Body of pancreas (tissue), 4 donors: ENCODE data around the gene DBN1. TPM values are rescaled to one million over a fixed set of nuclear protein-coding genes. Genes with fewer than 3 reads are reported as not detected.

Source experiments
- ATAC-seq: fragments of 150-250 bp; one replicate; pipeline ENCODE4 v1.9.1; 2016
- DNase-seq, 4 donors: peaks; one replicate each; pipeline ENCODE4 v3.0.0-alpha.2; 2019
- H3K27ac ChIP-seq, 4 donors: fragments of 200-600 bp; sonication (generic); 1 replicate in 3 of 4; 2 replicates in 1 of 4; pipeline versions ENCODE4 v1.5.1 to v1.6.1; 2016 to 2019; ENCODE audit warnings: mild to moderate bottlenecking in 1 of 4, mixed read lengths in 1 of 4, moderate library complexity in 1 of 4
- H3K27me3 ChIP-seq, 2 donors: fragments of 200-600 bp; sonication (generic); one replicate each; pipeline ENCODE4 v1.6.0; 2016; ENCODE audit warnings: mild to moderate bottlenecking in 1 of 2
- H3K36me3 ChIP-seq, 2 donors: fragments of 200-600 bp; sonication (generic); replicated peaks in 1 of 2; 2 replicates each; pipeline ENCODE4 v1.5.1; 2016; ENCODE audit warnings: low read depth in 2 of 2; ENCODE audit not compliant: insufficient read depth in 1 of 2
- H3K4me1 ChIP-seq: fragments of 200-600 bp; sonication (generic); one replicate; pipeline ENCODE4 v1.6.0; 2016
- H3K4me3 ChIP-seq, 2 donors: fragments of 200-600 bp; sonication (generic); 1 replicate in 1 of 2; 2 replicates in 1 of 2; pipeline ENCODE4 v1.5.1; 2016 to 2019
- H3K9me3 ChIP-seq, 3 donors: fragments of 200-600 bp; sonication (generic); 1 replicate in 2 of 3; 2 replicates in 1 of 3; pipeline ENCODE4 v1.5.1; 2016
- POLR2A ChIP-seq, 3 donors: fragments of 450-650 bp; IDR thresholded peaks; one replicate each; pipeline ENCODE4 v1.6.1; 2016; ENCODE audit warnings: antibody characterized with exemption in 3 of 3, mild to moderate bottlenecking in 2 of 3
- WGBS, 2 donors: methylation state at CpG; one replicate each; pipeline ENCODE4 v1.1.5; 2017; 5-methylcytosine and 5-hydroxymethylcytosine counted together
- intact Hi-C: fragments of 100-400 bp; cut with DNase I; formaldehyde crosslinking; loops from one replicate; pipeline ENCODE4 v1.15.1; 2023
- total RNA-seq, 2 donors: library from RNA; depleted of rRNA; stranded (reverse); fragments of >200 nt; gene quantifications; one replicate each; pipeline ENCODE4 v1.1.0, GENCODE V29; 2016
- TF ChIP-seq, protein P1 (sequence below), 7 experiments: fragments of 450-650 bp in 4 of 7; fragments of 200-600 bp in 3 of 7; sonication (generic) in 3 of 7; IDR thresholded peaks; one replicate each; pipeline ENCODE4 v1.5.1; 2016 to 2019; ENCODE audit warnings: antibody characterized with exemption in 7 of 7

Gene DBN1
- total RNA-seq, 2 donors from 2014 or later: 28.0 to 29.0 TPM

DNA sequence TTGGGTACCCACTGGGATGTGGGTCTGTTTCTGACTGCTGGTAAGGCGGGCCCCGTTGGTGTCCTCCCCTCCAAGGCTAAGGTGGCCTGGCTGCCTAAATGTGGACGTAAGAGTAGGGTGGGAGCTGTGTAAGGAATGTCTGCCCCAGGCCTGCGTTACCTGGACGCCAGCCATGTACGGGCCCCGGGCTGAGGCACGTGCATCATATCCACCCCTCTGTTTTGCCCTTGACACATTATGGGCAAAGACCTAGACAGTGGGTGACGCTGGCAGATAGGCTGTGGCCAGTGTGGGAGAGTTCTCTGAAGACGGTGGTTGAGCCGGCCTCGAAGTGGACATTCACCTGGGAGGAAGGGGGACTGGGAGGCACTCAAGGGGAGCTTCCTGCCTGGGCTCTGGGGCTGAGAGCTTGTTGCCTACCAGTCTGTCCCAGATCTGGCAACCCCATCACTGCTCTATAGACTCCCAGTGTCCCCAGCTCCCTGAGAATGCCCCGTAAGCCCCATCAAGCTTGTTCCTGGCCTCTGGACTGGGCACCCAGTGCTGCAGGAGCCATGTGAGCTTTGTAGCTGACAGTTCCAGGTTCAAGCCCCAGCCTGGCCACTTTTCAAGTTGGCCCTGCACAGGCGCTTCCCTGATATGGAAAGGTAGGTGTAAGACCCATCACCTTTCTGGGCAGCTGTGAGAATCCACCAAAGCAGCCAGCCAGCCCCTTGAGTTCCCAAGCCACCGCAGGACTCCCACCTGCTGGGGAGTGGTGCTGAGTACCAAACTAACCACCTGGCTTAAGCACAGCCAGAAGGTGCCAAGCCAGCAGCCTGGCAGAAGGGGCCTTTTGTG, 30.1 kb downstream of the DBN1 start:
- Histone ChIP-seq H3K27ac (no peak overlapping the region), H3K4me1 (peaks cover 24% of the 10 kb centered on the region), H3K9me3 (no peaks in the 10 kb centered on the region), H3K36me3 (no peaks in the 10 kb centered on the region), H3K27me3 (no peaks in the 10 kb centered on the region), H3K4me3 (no peak overlapping the region)
- intact Hi-C loops: no loop called here
- TF ChIP-seq, protein P1, sequence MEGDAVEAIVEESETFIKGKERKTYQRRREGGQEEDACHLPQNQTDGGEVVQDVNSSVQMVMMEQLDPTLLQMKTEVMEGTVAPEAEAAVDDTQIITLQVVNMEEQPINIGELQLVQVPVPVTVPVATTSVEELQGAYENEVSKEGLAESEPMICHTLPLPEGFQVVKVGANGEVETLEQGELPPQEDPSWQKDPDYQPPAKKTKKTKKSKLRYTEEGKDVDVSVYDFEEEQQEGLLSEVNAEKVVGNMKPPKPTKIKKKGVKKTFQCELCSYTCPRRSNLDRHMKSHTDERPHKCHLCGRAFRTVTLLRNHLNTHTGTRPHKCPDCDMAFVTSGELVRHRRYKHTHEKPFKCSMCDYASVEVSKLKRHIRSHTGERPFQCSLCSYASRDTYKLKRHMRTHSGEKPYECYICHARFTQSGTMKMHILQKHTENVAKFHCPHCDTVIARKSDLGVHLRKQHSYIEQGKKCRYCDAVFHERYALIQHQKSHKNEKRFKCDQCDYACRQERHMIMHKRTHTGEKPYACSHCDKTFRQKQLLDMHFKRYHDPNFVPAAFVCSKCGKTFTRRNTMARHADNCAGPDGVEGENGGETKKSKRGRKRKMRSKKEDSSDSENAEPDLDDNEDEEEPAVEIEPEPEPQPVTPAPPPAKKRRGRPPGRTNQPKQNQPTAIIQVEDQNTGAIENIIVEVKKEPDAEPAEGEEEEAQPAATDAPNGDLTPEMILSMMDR (IDR thresholded peaks at IDR 0.05): no peak
- no peak for TF ChIP-seq POLR2A (IDR thresholded peaks at IDR 0.05)
- ATAC-seq (no peak), DNase-seq (peak in 1 of 4 donors; percentile 8)
- WGBS, 2 donors: 47 to 68% methylated on average over 13 to 15 of the region's 15 CpGs

DNA sequence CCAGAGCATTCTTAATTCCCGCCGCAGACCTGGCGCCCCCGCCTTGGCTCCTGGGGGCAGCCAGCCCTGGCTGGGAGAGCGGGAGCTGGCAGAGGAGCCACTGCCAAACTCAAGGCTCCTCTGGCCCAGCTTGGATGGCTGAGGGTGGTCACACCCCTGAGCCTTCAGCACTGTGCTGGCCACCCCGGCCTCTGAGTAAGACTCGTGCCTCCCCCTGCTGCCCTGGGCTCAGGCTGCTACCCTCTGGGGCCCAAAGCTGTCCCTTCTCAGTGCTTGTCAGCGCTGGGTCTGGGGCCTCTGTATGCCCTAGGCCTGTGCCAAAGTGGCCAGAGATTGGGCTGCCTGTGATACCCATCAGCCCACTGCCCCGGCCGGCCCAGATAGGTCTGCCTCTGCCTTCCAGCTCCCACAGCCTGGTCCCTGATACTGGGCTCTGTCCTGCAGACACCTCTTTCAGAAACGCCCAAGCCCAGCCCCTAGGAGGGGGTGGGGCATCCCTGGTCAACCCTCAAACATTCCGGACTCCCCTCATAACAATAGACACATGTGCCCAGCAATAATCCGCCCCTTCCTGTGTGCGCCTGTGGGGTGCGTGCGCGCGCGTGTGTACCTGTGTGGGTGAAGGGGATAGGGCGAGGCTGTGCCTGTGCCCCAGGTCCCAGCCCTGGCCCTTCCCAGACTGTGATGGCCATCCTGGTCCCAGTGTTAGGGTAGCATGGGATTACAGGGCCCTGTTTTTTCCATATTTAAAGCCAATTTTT, 31.2 kb downstream of the DBN1 start:
- TF ChIP-seq, protein P1 (IDR thresholded peaks at IDR 0.05): no peak
- TF ChIP-seq POLR2A (IDR thresholded peaks at IDR 0.05): no peak
- ATAC-seq (no peak), DNase-seq (no peak)
- 90 to 95% methylated on average over 19 to 20 of the region's 20 CpGs for whole genome bisulfite sequencing, 2 donors
- no peaks in the 10 kb centered on the region for H3K9me3 ChIP-seq
- H3K4me1 ChIP-seq: peaks cover 14% of the 10 kb centered on the region
- H3K36me3 ChIP-seq: peaks cover 0 to 2% of the 10 kb centered on the region in 2 donors
- intact Hi-C loops: no loop called here
- H3K27ac ChIP-seq: no peak overlapping the region
- H3K27me3 ChIP-seq: no peaks in the 10 kb centered on the region
- H3K4me3 ChIP-seq: no peak overlapping the region

DNA sequence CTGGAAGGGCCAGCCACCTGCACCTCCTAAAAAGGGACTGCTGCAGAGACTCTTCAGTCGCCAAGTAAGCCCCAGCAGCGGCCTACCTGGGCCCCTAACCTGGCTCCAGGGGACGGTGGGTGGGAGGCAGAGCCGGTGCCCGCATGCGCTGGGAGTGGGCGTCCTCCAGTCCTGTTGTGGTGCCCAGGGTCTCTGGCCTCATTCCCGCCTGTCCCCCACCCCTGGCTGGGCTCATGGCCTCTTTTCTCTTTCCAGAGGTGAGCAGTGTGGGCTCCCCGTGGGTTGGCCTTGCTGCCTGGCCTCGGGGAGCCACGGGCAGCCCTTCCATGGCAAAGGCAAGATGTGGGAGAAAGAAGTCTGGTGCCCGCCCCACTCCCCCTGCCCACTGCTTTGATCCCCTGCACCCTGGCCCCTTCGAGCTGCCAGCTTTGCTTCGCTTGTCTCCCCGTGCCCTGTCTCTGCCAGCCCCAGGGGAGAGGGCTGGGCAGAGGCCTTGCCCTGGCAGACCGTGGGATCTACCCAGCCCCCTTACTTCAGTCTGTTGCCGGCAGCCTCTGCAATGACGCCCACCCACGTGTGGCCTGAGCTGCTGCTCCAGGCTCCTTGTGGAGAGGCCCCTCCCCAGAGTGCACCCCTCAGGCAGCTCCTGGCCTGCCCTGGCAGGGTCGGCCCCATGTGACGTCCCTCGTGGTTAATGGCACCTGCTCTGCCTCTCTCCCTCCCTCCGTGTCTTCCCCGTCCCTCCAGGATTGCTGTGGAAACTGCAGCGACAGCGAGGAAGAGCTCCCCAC, 32.2 kb downstream of the DBN1 start:
- intact Hi-C loops: no loop called here
- Histone ChIP-seq H3K27ac (no peak overlapping the region), H3K4me1 (peaks cover 6% of the 10 kb centered on the region), H3K36me3 (peaks cover 0 to 4% of the 10 kb centered on the region in 2 donors), H3K27me3 (no peaks in the 10 kb centered on the region), H3K9me3 (no peaks in the 10 kb centered on the region), H3K4me3 (no peak overlapping the region)
- no peak for TF ChIP-seq POLR2A (IDR thresholded peaks at IDR 0.05)
- TF ChIP-seq, protein P1 (IDR thresholded peaks at IDR 0.05): no peak
- WGBS, 2 donors: 84 to 92% methylated on average over 15 to 22 of the region's 26 CpGs
- no peak for DNase-seq
- no peak for ATAC-seq

DNA sequence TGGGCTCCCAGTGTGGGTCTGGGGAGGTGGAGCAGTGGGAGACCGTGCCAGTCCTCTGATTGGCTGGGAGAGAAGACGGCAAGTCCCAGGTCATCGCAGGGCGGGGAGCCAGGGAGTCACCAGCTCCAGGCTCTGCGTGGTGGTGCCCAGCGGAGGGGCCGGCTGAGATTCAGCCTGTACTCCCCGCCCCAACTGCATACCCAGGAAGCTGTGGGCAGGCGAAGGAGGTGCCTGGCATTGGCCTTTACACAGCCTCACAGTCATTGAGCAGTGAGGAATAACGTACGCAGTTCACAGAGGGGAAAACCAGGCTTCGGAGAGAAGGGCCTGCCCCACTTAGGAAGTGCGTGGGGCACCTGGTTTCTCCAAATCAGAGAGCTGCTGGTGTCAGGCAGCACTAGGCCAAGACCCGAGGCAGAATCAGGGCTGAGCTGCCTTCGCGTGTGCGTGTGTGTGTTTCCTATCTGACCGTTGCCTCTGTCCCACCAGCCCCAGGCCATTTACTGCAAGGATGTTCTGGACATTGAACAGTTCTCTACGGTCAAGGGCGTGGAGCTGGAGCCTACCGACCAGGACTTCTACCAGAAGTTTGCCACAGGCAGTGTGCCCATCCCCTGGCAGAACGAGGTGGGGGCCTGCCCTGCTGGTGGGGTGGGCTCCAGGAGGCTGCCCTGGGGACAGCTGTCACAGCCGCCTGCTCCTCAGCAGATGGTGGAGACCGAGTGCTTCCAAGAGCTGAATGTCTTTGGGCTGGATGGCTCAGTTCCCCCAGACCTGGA, 33.0 kb downstream of the DBN1 start:
- no peaks in the 10 kb centered on the region for H3K9me3 ChIP-seq
- ATAC-seq: no peak
- no peak for TF ChIP-seq POLR2A (IDR thresholded peaks at IDR 0.05)
- TF ChIP-seq, protein P1 (IDR thresholded peaks at IDR 0.05): no peak
- intact Hi-C loops: no loop called here
- DNase-seq: no peak
- 79 to 91% methylated on average over 7 to 24 of the region's 24 CpGs for WGBS, 2 donors
- no peaks in the 10 kb centered on the region for H3K27me3 ChIP-seq
- H3K36me3 ChIP-seq: peaks cover 0 to 7% of the 10 kb centered on the region in 2 donors
- H3K4me1 ChIP-seq: no peaks in the 10 kb centered on the region
- H3K4me3 ChIP-seq: no peak overlapping the region
- H3K27ac ChIP-seq: no peak overlapping the region
